CD4-positive, alpha-beta T cell treated with Interleukin-10 for 1 hour (primary cell): ENCODE data around the gene HOXB1.

Source experiments
- DNase-seq: peaks from one replicate; pipeline ENCODE4 v3.0.0-alpha.2; 2020

HOXB1 gene

DNA sequence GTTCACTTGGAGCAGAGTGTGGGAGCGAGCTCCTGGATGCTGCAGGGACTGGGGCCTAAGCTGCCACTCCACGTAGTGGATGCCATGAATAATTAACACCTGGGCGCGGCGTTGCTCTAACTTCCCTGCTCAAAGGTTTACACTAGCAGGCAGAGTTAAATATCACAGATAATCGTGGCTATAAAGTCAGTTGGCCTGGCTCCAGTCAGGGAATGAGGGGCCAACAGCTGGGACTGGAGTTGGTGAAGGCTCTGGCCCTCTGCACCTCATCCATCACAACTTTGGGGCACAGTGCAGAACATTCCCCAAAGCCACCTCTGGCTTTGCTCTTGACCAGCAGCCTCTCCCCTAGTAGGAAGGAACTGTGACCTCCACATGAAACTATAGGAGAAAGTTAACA lies 36.4 kb upstream of the HOXB1 start:
- no peak for DNase-seq

DNA sequence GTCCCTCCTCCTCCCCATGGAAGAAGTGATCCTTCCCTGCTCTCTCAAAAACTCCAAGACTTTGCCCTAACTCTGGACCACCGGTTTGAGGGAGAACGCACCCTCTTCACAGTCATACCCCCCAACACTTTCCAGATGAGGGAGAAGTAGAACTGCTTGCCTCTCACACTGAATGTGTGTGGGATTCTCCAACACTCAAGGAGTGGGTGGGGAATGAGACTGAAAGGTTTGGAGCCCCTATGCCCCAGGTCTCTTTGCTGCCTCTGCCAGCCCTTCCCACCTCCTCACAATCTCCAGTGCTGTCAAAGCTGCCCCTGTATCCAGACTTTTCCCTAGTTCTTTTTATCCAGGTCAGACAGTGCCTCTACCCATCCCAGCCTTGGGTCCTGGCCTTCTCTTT lies 35.9 kb upstream of the HOXB1 start:
- DNase-seq: no peak

DNA sequence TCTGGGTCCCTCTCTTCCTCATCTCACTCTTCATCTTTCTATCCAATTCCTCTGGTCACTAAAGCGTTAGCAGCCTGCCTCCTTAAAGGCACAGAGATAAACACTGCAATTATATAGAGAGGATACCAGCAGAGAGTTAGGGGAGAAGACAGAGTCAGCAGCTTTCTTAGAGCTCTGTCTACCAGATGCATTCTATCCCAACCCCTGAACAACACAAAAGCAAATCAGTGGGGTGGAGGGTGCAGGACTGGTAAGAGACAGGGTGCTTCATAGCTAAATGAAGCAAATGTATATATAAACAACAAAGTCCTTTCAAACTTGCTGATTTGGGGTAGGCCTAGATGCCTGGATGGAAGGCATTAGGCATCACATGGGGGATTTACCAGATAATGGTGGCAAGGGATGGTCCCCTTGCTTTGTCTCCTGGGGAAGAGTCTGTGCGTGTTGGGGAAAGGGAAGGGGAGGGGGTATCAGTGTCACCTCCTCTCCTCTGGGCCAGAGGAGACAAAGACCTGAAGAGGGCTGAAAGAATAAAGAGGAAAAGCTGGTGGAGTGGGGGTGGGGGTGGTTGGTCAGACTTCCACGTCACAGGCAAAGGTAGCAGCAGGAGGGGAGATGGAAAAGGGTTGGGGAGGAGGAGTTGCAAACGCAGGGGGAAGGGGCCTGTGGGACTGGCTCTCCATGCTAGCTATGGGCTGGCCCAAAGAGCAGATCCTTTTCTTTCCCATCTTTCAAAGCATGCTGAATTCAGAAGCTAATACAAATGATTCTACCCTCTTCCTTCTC lies 35.3 kb upstream of the HOXB1 start:
- DNase-seq: no peak

DNA sequence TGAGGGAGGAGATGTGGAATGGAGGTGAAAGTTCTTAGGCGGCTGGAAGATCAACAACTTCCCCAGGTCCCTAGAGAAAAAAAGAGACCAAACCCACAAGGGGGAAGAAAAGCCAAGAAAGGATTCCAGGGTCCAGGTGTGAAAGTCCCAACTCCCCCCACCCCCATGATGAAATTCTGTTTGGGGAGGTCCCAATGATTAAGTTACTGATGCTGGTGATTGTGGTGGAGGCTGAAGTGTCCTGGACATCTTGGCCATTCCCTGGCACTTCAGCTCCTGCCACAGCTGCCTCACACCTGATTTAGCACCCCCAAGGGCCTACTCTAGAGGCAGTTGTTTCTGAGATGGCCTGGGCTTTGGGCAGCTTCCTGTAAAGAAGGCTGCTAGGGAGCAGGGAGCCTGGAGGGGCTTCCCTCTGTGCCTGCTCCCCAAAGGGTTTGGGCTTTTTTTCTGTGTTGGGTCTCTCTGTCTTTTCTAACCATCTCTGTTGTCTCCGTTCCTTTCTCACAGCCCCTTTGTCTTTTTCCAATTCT lies 34.3 kb upstream of the HOXB1 start:
- DNase-seq: no peak

DNA sequence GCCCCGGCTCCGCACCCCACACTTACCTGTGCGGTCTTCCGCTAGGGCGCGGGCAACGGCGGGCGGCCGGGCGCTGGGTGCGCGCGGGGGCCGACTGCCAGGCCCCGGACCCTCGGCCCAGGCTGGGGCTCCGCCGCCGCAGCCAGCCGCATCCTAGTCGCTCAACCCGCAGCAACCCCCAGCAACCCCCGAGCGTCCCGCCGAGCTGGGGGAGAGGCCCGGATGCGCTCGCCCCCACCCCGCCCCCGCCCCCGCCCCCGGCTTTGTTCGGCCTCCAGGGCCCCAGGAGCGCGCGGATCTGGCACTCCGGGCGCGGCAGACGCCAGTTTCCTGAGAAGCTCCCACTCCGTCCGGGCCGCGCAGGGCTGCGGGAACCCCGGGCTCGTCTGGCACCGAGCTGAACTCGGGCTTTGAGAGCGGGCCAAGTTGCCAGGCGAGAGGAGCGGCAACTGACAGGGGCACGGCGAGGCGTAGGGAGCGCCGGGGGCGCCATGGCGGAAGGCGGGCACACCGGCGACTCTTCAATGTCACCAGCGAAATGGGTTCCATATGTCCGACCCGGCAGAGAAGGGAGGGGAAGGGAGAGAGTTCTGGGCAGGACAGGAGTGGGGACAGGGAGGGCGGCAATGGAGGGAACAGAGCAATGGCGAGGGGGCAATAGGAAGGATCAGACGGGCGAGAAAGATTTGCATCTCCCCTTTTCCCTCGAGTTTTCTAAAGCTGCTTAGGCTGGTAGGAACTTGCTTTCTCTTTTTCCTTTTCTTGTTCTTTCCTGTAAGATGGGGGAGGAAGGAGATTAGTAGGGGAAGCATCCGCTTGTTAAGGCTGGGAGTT lies 33.6 kb upstream of the HOXB1 start:
- no peak for DNase-seq

DNA sequence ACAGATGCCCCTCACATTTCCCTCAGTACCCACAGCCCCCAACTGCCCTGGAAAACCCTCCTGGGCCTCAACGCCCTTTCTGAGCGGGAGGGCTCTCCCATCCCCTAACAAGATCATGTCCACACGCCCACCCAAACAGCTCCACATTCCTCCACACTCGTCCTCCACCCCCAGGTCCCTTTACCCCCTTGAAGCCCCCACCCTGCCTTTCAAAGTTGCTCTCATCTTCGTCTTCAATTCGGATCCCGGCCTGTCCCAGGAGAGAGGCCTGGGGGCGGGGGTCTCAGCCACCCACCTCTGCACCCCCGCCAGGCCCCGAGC lies 33.0 kb upstream of the HOXB1 start:
- DNase-seq: no peak

DNA sequence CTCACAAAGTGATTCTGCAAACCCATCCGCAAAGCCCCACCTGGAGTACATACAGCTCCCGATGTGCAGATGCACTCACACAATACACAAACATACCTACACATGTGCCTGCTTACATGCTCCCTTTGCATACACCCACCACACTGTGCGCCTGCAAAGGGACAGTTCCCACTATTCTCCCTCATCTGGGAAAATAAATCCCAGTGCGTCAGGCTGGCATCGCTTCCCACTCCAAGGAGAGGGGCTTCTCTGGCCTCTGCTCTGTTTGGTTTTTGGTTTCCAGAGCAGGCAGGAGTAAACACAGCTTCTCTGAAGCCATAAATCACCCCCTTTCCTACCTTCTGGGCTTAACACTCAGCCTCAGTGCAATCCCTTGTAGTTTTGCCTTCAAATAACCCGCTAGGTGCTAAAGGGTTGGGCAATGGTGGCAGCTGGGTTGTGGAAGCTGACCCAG lies 32.6 kb upstream of the HOXB1 start:
- no peak for DNase-seq

DNA sequence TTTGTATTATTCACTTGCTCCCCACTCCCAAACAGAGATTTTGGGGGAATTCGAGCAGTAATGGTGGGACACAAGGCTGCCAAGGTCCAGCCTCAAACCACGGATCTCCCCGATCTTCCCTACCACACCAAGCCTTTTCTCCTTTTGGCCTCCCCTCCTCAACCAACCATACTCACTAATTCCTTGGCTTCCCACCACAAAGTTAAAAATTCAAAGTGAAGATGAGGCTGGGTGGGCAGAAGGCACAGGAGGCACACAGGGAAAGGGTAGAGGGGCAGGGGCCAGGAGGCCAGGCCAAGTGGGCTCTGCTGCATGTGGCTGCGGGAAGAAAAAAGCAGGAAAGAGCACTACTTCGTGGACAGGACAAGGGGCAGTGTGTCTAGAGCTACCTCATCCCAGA lies 32.1 kb upstream of the HOXB1 start:
- DNase-seq: no peak

DNA sequence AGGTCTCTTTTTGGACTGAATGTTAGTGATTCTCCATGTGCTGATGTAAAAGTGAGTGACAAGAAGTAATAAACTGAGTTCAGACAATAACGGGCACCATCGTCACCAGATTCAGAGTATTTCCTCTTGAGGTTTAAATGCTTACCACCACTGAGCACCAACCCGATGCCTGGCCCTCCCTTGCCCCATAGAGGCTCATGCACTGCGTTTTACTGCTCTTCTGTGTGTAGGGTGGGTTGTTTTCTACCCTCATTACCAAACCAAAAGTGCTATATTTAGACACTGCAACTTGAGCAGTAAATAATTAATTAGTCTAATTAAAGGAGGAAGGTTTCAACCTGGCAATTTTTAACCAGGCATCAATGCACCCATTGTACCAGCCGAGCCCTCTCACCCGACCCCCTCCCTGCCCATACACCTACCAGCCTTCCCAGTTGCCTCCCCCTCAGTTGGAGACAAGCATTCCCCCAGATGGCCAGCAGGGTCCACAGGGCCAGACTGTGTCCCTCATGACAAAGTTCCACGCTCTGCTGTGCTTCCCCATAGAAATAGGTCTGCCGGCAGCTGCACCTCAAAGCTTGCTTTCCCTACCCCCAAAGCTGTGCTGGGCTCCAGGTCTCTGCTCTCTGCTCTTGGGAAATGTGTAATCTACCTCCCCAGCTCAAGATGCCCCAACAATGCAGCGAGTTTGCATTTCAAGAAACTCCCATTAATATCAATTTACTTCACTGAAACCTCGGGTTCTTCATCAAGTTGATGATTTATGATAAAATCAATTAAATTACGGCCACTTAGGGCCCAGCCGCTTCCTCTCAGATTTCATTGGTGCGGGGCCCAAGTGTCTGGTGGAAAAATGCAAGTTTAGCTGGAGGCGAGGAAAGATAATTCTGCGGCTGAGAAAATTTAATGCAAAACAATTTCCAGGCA lies 31.3 kb upstream of the HOXB1 start:
- DNase-seq: no peak

DNA sequence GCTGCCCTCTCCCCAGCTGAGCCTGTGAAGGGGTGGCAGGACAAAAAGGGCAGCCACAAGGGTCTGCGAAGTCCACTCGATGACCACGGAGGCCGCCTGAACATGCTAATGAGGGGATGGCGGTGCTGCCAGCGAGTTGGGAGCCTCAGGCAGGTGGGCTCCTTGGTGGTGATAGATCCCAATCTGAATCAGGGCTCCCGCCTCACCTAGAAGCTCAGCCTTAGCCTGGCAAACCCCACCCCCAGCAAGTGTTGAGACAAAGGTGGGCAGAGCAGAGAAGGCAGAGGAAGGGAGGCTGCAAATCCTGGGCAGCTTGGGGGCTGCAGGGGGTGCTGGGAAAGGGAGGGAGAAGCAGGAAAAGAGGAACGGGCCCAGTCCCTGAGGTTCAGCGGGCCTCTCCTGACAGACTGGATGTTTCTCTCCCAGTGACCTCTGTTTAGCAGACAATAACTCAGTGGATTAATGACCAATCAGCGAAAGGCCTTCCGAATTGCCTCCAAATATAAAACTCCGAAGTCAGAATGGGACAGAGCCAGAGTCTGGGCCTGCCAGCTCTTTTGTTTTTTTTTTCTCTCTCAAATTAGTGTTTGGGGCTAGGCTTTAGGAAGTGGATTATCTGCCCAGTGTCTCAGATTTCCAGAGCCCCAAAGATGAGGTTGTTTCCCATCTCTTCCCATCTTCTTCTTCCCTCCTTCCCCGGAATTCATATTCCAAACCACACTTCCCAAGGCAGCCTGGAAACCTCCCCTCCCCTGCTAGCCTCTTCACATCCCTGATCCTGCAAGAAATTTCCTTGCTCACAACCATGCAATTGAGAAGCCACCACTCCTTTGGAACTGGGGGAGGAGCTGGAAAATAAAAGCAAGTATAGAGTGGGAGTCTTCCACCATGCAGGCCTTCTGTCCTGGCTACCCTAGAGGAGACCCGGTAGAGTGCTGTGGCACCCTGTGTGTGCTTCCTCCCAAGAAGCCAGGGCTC lies 29.3 kb upstream of the HOXB1 start:
- no peak for DNase-seq

DNA sequence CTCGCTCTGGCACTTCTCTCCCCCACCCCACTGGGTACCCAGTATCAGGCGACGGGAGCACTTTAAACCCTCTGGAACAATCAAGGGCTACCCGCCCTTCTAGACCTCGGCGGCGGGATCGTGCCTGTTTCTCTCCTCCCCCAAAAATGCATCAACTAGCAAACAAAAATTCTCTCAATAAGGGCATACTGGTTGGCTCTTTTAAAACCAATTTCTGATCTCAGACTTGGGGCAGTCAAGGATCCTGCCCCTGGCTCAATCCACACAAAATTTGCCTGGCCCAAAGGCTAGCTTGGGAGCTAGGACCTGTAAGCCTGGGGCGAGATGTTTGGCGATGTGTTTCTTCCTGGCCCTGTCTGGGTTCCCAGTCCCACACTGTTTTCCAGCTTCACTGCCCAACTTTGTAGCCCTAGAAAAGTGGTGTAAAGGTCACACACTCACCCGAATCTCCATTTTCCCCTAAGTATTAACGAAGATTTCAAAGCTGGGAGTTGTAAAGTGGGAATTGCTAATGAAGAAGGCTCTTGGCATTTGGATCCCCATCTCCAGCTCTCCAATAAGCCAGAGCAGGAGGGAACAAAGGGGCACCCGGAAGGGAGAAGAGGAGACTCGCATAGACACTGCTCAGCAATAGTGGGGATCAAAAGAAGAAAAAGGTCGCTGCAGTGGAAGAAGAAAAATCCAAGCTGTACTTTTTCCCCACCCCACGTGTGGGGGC lies 28.5 kb upstream of the HOXB1 start:
- no peak for DNase-seq

DNA sequence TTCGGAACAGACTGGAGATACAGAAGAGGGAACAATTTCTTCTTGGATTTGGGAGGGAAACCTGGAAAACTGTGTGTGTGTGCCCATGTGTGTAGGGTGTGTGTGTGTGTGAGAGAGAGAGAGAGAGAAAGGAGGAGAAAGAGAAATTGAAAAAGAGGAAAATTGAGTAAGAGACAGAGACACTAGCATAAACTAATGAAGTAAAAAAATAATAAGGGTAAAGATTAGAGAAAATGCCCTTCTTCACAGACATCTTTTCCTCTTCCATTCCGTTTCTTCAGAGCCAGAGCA lies 28.0 kb upstream of the HOXB1 start:
- DNase-seq: no peak

DNA sequence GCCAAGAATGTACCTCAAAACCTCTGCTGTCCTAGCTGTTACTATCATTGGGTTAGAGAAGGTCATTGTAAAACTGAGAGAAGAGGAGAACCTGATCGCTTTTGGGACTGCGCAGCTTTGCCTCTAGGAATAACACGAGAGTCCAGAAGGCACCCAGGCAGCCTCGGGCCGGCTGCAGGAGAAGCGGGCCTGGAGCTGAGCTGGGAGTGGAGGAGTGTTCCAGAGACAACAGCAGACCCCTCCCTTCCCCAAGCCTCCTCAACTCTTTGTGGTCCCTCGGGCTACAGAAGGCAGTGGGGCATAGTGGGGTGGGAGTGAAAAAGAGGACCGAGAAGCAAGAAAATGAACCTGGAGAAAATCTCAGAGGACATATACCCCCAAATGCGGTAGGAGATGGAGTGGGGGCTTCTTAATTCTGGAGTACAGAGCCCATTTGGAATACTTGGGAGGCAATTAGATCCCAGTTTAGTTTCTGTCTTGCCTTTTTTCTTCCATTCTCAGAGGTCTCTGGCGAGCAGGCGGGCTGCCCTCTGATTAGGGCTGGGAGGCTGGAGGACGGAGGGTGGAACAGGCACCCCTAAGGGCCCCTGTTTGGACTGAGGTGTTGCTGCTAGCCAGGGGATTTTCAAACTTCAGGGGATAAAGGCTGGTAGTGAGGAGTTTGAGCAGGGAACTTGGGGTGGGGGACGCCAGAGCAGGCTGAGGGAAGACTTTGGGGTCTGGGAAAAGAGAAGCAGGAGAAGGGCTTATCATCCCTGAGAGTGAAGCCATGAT lies 27.4 kb upstream of the HOXB1 start:
- DNase-seq: no peak

DNA sequence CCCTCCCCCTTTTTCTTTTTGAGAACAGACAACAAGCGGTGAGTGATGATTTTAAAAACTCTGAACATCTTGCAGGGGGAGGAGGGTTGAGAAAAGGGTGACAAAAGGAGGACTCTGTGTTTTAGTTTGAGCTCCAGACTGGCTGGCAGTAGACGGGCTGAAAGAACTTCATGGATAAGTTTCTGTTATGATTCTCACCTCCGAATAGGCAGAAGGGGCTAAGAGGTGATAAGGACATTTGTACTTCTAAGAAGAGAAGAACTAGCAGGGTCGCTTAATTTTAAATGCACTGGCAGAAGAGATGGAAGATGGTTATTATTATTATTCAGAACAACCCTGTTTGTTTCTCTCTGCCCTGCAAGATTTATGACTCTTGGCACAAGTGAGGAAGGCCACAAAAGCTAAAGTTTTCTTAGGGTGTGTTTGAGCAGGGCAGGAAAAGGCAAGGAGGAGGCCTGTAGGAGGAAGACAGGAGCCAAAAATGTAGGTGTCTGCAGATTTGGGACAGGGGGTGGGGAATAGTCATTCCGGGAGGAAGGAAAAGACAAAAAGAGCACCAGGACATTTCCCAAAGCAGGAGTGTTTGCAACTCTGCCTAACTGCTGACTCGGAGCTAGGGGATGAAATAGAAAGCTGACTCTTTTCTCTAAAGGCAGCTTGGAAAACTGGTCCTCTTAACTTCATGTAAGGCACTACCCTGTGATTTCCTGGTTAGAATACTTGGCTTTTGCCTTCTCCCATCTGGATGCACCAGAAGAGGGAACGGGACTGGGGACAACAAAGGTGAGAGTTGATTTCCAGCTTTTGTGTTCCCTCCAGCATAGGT lies 26.0 kb upstream of the HOXB1 start:
- no peak for DNase-seq

DNA sequence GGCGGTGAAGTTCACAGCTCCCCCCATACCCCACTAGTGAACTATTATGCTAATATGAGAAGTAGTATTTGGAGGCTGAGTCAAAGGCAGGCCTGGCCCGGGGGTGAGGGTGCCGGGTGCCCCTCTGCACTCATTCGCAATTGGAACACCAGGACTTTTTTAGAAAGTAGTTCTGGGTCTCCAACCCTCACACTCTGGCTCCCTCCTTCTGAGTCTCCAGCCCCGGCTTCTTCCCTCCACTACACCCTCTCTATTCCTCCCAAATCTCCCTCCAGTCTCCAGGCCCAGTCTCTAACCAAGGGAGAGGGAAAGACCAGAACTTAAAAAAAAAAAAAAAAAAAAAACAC lies 25.4 kb upstream of the HOXB1 start:
- no peak for DNase-seq

DNA sequence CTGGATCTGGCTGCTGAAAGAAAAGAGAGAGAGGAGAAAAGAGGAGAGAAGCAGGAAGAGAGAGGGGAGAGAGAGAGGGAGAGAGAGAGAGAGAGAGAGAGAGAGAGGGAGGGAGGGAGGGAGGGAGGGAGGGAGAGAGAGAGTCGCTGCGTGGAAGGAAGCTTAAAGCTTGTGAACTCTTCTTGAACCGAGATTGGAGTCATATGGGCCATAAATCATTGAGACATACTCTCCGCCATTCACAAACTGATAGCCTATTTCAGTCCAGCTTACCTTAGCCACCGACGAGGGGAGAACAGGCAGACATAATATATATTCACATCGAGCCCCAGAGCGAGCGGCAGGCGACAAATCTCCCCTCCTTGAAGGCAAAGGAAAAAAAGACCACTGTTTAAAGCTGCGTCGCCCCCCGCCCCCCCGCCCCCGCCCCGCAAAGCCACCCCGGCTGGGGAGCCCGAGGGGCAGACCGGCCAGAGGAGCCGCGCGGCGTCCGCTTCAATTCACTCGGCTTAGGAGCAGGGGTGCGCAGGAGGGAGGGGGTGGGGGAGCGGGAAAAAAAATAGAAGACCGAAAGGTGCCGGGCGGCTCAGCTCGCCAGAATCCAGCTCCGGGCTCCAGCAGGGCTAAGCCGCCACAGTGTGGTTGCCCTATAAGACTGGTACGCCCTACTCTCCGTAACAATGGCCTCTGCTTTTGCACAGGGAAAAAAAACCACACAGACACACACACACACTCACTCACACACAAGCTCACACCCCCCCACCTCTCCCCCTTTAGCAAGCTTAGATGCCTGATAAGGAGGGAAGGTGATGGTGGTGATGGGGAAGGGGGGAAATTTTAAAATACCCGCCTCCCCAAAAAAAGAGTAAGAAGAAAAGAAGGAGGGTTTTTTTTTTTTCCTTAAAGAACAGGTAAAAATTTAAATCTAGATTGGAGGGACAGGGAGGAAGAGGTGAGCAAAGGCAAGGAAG lies 24.7 kb upstream of the HOXB1 start:
- no peak for DNase-seq

DNA sequence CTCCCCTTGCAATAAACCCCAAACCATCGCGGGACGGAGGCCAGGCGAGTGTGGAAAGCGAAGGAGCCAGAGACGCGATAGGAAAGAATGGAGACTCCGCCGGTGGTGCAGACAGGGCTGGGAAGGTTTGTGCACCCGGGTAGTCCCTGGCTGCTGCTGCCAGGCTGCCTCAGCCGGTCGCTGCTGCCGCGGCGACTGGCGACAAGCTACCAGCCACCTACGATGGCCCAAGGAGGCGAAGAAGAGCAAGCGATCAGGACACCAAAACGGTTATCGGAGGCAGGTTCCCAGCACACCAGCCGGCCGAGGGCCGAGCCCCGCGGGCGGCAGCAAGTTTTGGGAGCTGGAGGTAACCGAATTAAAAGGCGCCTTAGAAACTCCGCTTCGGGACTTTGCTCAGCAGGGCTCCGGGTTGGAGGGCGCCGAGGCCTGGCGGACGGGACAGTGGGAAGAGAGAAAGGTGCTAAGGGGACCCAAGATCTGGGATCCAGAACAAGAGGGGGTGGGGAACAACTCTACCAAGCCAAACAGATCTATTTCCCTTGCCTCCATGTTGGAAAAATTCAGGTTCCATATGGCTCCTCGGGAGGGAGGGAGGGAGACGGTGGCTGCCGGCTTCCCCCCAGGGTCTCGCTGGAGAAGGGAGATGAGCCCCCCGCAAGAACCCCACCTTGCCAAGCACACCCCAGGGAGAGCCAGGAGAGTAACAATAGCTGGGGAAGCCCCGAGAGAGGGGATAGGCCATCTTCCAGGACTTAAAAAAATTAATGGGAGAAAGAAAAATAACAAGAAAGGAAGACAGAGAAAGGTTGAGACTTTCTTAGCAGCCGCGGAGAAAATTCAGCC lies 23.8 kb upstream of the HOXB1 start:
- DNase-seq: no peak

DNA sequence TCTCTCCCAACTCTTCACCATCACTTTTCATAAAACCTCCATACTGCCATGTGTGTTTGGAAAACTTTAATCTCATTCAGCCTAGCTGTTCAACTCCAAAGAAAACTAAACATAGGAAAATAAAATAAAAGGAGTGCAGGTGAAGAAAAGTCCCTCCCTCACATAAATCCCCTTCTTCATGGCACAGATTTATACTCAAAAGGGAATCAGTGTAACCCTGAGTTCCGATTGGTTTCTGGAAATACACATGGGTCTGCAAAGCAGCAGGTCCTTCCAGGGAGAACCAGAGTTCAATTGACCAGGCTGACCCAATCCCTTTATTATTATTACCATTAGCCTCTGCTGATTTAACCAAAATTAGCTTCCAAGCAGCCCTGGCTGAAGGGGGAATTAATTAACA lies 23.0 kb upstream of the HOXB1 start:
- DNase-seq: no peak
